Neural cell (in vitro differentiated cells): ENCODE measurements around the gene PPP1R9B. TPM values are rescaled to one million over a fixed set of nuclear protein-coding genes. Genes with fewer than 3 reads are reported as not detected.
A peak's percentile ranks its signal among the peaks of the same experiment; 100 is the strongest.

Source experiments
- H2AFZ ChIP-seq: fragments of 200-600, 300-800 bp; sonication (generic), shearing (Covaris generic); 2 replicates; pipeline ENCODE4 v1.6.0; 2014; ENCODE audit warnings: low read depth, mild to moderate bottlenecking, antibody characterized with exemption, low read length, moderate library complexity
- H3F3A ChIP-seq: fragments of 200-600 bp; shearing (Covaris generic); 2 replicates; pipeline ENCODE4 v1.6.1; 2016; ENCODE audit warnings: mild to moderate bottlenecking, moderate library complexity, mixed read lengths, antibody characterized with exemption, low read length; ENCODE audit not compliant: insufficient read depth, poor library complexity, severe bottlenecking
- H3K27ac ChIP-seq: fragments of 200-600, 300-800 bp; sonication (generic), shearing (Covaris generic); 2 replicates; pipeline ENCODE4 v1.5.1; 2014; ENCODE audit warnings: mild to moderate bottlenecking, low read length, moderate library complexity
- H3K27me3 ChIP-seq: fragments of 300-800, 200-600 bp; sonication (generic), shearing (Covaris generic); 2 replicates; pipeline ENCODE4 v1.6.0; 2014; ENCODE audit warnings: mild to moderate bottlenecking, low read depth, low read length, moderate library complexity; ENCODE audit not compliant: insufficient read depth
- H3K36me3 ChIP-seq: fragments of 300-800, 200-600 bp; sonication (generic), shearing (Covaris generic); 2 replicates; pipeline ENCODE4 v1.5.1; 2014; ENCODE audit warnings: mild to moderate bottlenecking, antibody characterized with exemption, low read length, moderate library complexity; ENCODE audit not compliant: insufficient read depth
- H3K4me2 ChIP-seq: fragments of 300-800, 200-600 bp; sonication (generic), shearing (Covaris generic); 2 replicates; pipeline ENCODE4 v1.6.0; 2014; ENCODE audit warnings: mild to moderate bottlenecking, low read length
- H3K4me3 ChIP-seq: fragments of 300-800, 200-600 bp; sonication (generic), shearing (Covaris generic); 2 replicates; pipeline ENCODE4 v1.5.1; 2014; ENCODE audit warnings: mild to moderate bottlenecking, low read length, moderate library complexity
- H3K79me2 ChIP-seq: fragments of 200-600 bp; shearing (Covaris generic); replicated peaks from 2 replicates; pipeline ENCODE4 v1.6.0; 2014; ENCODE audit warnings: mild to moderate bottlenecking, low read length, moderate library complexity; ENCODE audit not compliant: insufficient read depth
- H3K9ac ChIP-seq: fragments of 300-800, 200-600 bp; sonication (generic), shearing (Covaris generic); 2 replicates; pipeline ENCODE4 v1.6.1; 2016; ENCODE audit warnings: mild to moderate bottlenecking, low read length, mixed read lengths
- H3K9me2 ChIP-seq: fragments of 200-600 bp; shearing (Covaris generic); 2 replicates; pipeline ENCODE4 v1.6.1; 2016; ENCODE audit warnings: mild to moderate bottlenecking, low read length, mixed read lengths; ENCODE audit not compliant: insufficient read depth
- H3K9me3 ChIP-seq: fragments of 200-600, 300-800 bp; sonication (generic), shearing (Covaris generic); 2 replicates; pipeline ENCODE4 v1.6.1; 2016; ENCODE audit warnings: mild to moderate bottlenecking, mixed run types, low read length, moderate library complexity, mixed read lengths
- H4K20me1 ChIP-seq: fragments of 200-600 bp; shearing (Covaris generic); 2 replicates; pipeline ENCODE4 v1.6.1; 2016; ENCODE audit warnings: mild to moderate bottlenecking, mixed run types; ENCODE audit not compliant: insufficient read depth
- EP300 ChIP-seq: fragments of 450-650 bp; conservative IDR thresholded peaks from 2 replicates; pipeline ENCODE4 v1.6.1; 2014; ENCODE audit warnings: antibody characterized with exemption, mild to moderate bottlenecking, moderate library complexity; ENCODE audit not compliant: poor library complexity, severe bottlenecking
- EZH2 ChIP-seq: fragments of 200-600, 300-800 bp; shearing (Covaris generic), sonication (generic); IDR thresholded peaks from 2 replicates; pipeline ENCODE4 v1.6.1; 2014; ENCODE audit warnings: antibody characterized with exemption, low read length, borderline replicate concordance, mild to moderate bottlenecking; ENCODE audit not compliant: insufficient read depth, poor library complexity, severe bottlenecking
- MXI1 ChIP-seq: fragments of 450-650 bp; conservative IDR thresholded peaks from 2 replicates; pipeline ENCODE4 v1.6.1; 2014; ENCODE audit warnings: antibody characterized with exemption, mild to moderate bottlenecking; ENCODE audit not compliant: poor library complexity, severe bottlenecking
- POLR2AphosphoS5 ChIP-seq: IDR thresholded peaks from 2 replicates; pipeline ENCODE4 v1.6.1; 2012
- RAD21 ChIP-seq: fragments of 450-650 bp; conservative IDR thresholded peaks from 2 replicates; pipeline ENCODE4 v1.6.1; 2014; ENCODE audit warnings: antibody characterized with exemption, mild to moderate bottlenecking, moderate library complexity
- SMC3 ChIP-seq: fragments of 450-650 bp; conservative IDR thresholded peaks from 2 replicates; pipeline ENCODE4 v1.6.1; 2014; ENCODE audit warnings: antibody characterized with exemption, mild to moderate bottlenecking, moderate library complexity; ENCODE audit not compliant: poor library complexity
- TAF1 ChIP-seq: IDR thresholded peaks from 2 replicates; pipeline ENCODE4 v1.6.1; 2012; ENCODE audit warnings: low read depth
- polyA plus RNA-seq: library from polyadenylated mRNA; depleted of rRNA; stranded (reverse); fragments of >200 nt; gene quantifications from 2 replicates; pipeline ENCODE4 v1.2.3, GENCODE V29; 2014
- TF ChIP-seq, protein P1 (sequence below): fragments of 450-650 bp; IDR thresholded peaks from 2 replicates; pipeline ENCODE4 v1.5.1; 2014; ENCODE audit warnings: antibody characterized with exemption, mild to moderate bottlenecking, moderate library complexity; ENCODE audit not compliant: poor library complexity, severe bottlenecking
- TF ChIP-seq, protein P2 (sequence below): IDR thresholded peaks from 2 replicates; pipeline ENCODE4 v1.6.1; 2012; ENCODE audit warnings: borderline replicate concordance

Gene PPP1R9B
- polyA plus RNA-seq, 1 donor from 2014 or later: 29.2 TPM

DNA sequence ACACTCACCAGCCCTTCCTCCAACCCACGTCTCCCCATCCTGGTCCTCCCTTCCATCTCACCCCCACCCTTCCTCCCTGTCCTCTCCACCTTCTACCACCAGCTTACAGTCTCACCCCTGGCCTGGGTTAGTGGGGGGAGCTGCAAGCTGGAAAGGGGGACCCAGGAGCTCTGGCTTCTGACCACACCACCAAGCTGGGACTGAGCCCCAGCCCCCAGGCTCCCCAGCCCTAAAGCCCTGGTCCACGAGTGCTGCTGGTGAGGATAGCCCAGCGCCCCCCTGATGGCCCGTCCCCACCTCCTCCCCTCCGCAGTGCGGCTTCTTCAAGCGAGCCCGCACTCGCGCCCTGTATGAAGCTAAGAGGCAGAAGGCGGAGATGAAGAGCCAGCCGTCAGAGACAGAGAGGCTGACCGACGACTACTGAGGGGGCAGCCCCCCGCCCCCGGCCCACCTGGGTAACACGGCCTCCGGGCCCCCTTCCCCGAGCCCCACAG lies 62.5 kb downstream of the PPP1R9B start:
- H3K27ac ChIP-seq: no peak overlapping the region
- H3K79me2 ChIP-seq: no peaks in the 10 kb centered on the region
- H3K36me3 ChIP-seq: no peaks in the 10 kb centered on the region
- TF ChIP-seq, protein P1, sequence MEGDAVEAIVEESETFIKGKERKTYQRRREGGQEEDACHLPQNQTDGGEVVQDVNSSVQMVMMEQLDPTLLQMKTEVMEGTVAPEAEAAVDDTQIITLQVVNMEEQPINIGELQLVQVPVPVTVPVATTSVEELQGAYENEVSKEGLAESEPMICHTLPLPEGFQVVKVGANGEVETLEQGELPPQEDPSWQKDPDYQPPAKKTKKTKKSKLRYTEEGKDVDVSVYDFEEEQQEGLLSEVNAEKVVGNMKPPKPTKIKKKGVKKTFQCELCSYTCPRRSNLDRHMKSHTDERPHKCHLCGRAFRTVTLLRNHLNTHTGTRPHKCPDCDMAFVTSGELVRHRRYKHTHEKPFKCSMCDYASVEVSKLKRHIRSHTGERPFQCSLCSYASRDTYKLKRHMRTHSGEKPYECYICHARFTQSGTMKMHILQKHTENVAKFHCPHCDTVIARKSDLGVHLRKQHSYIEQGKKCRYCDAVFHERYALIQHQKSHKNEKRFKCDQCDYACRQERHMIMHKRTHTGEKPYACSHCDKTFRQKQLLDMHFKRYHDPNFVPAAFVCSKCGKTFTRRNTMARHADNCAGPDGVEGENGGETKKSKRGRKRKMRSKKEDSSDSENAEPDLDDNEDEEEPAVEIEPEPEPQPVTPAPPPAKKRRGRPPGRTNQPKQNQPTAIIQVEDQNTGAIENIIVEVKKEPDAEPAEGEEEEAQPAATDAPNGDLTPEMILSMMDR: no peak
- TF ChIP-seq TAF1: no peak
- TF ChIP-seq POLR2AphosphoS5: no peak
- no peak for TF ChIP-seq SMC3
- TF ChIP-seq, protein P2, sequence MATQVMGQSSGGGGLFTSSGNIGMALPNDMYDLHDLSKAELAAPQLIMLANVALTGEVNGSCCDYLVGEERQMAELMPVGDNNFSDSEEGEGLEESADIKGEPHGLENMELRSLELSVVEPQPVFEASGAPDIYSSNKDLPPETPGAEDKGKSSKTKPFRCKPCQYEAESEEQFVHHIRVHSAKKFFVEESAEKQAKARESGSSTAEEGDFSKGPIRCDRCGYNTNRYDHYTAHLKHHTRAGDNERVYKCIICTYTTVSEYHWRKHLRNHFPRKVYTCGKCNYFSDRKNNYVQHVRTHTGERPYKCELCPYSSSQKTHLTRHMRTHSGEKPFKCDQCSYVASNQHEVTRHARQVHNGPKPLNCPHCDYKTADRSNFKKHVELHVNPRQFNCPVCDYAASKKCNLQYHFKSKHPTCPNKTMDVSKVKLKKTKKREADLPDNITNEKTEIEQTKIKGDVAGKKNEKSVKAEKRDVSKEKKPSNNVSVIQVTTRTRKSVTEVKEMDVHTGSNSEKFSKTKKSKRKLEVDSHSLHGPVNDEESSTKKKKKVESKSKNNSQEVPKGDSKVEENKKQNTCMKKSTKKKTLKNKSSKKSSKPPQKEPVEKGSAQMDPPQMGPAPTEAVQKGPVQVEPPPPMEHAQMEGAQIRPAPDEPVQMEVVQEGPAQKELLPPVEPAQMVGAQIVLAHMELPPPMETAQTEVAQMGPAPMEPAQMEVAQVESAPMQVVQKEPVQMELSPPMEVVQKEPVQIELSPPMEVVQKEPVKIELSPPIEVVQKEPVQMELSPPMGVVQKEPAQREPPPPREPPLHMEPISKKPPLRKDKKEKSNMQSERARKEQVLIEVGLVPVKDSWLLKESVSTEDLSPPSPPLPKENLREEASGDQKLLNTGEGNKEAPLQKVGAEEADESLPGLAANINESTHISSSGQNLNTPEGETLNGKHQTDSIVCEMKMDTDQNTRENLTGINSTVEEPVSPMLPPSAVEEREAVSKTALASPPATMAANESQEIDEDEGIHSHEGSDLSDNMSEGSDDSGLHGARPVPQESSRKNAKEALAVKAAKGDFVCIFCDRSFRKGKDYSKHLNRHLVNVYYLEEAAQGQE: no peak
- no peak for TF ChIP-seq MXI1
- no peak for TF ChIP-seq EP300
- no peak for TF ChIP-seq EZH2
- TF ChIP-seq RAD21: no peak
- no peak overlapping the region for H3K4me2 ChIP-seq
- no peak overlapping the region for H3K4me3 ChIP-seq
- no peak overlapping the region for H3K9ac ChIP-seq
- no peak overlapping the region for H2AFZ ChIP-seq
- no peaks in the 10 kb centered on the region for H3K9me2 ChIP-seq
- no peaks in the 10 kb centered on the region for H3K27me3 ChIP-seq
- no peaks in the 10 kb centered on the region for H3F3A ChIP-seq
- H3K9me3 ChIP-seq: no peaks in the 10 kb centered on the region
- no peaks in the 10 kb centered on the region for H4K20me1 ChIP-seq

DNA sequence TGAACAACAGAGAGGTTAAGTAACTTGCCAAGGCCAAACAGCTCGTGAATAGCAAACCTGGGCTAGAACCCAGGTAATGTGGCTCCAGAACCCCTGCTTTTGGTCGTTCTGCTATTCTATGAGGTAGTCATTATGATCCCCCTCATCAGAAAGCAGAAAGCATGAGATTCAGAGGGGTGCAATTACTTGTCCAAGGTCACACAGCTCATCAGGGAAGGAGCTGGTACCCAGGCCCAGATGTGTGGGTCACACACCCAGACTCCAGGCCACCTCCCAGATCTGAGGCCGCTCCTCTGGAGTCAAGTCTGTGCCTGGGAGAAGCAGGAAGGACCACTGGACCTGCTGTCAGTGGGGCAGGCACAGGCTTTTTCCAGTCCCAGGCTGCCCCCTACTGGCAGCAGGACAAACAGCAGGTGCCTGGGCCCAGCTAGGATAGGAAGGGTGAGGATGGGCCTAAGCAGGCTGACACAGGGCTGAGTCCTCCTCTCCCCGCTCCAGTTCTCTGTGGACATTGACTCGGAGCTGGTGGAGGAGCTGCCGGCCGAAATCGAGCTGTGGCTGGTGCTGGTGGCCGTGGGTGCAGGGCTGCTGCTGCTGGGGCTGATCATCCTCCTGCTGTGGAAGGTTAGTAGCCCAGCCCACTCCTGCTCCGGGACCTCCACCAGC lies 63.1 kb downstream of the PPP1R9B start:
- H3K9me2 ChIP-seq: no peaks in the 10 kb centered on the region
- H2AFZ ChIP-seq: no peak overlapping the region
- no peak overlapping the region for H3K27ac ChIP-seq
- H3K79me2 ChIP-seq: no peaks in the 10 kb centered on the region
- no peaks in the 10 kb centered on the region for H3K9me3 ChIP-seq
- no peaks in the 10 kb centered on the region for H3K27me3 ChIP-seq
- no peak overlapping the region for H3K4me2 ChIP-seq
- H3K9ac ChIP-seq: no peak overlapping the region
- H3K36me3 ChIP-seq: no peaks in the 10 kb centered on the region
- H4K20me1 ChIP-seq: no peaks in the 10 kb centered on the region
- TF ChIP-seq, protein P1: peak; percentile 61
- TF ChIP-seq POLR2AphosphoS5 (no peak), RAD21 (peak; percentile 59), EP300 (no peak), SMC3 (peak; percentile 40), TAF1 (no peak), MXI1 (no peak), EZH2 (no peak)
- TF ChIP-seq, protein P2: no peak
- H3F3A ChIP-seq: no peaks in the 10 kb centered on the region
- no peak overlapping the region for H3K4me3 ChIP-seq
